Stimulated activated CD8-positive, alpha-beta memory T cell treated with anti-CD3 and anti-CD28 coated beads, Interleukin-7, amount 100 ng/mL, for 48 hours (primary cell): ENCODE data around the gene MEGF6.

Experiments
- DNase-seq, 2 donors: peaks; one replicate each; pipeline ENCODE4 v3.0.0-alpha.2; 2020; ENCODE audit warnings: low read depth in 1 of 2; ENCODE audit errors: extremely low read depth in 1 of 2

MEGF6 gene

GRCh38 chr1:3645247-3645646 is 33.9 kb upstream of the MEGF6 start:
- no peak for DNase-seq

- no peak for DNase-seq
Measured at GRCh38 chr1:3644273-3644672, 33.0 kb upstream of the MEGF6 start.

- DNase-seq = no peak
Measured at GRCh38 chr1:3642919-3643675, 31.8 kb upstream of the MEGF6 start.

GRCh38 chr1:3641816-3642215 is 30.5 kb upstream of the MEGF6 start:
- no peak for DNase-seq

- DNase-seq = no peak
Measured at GRCh38 chr1:3641046-3641760, 29.9 kb upstream of the MEGF6 start.

GRCh38 chr1:3640121-3640837 is 29.0 kb upstream of the MEGF6 start:
- DNase-seq = no peak

- no peak for DNase-seq
Measured at GRCh38 chr1:3639397-3639911, 28.1 kb upstream of the MEGF6 start.

- no peak for DNase-seq
Measured at GRCh38 chr1:3638676-3639075, 27.4 kb upstream of the MEGF6 start.

GRCh38 chr1:3638027-3638426 is 26.7 kb upstream of the MEGF6 start:
- no peak for DNase-seq

GRCh38 chr1:3636531-3636930 is 25.2 kb upstream of the MEGF6 start:
- no peak for DNase-seq

- no peak for DNase-seq
Measured at GRCh38 chr1:3636080-3636479, 24.8 kb upstream of the MEGF6 start.

GRCh38 chr1:3634059-3634800 is 22.9 kb upstream of the MEGF6 start:
- no peak for DNase-seq

- no peak for DNase-seq
Measured at GRCh38 chr1:3633344-3634058, 22.2 kb upstream of the MEGF6 start.

- DNase-seq = no peak
Measured at GRCh38 chr1:3632716-3633343, 21.5 kb upstream of the MEGF6 start.

GRCh38 chr1:3632298-3632697 is 21.0 kb upstream of the MEGF6 start:
- no peak for DNase-seq

GRCh38 chr1:3631320-3632260 is 20.3 kb upstream of the MEGF6 start:
- no peak for DNase-seq

- no peak for DNase-seq
Measured at GRCh38 chr1:3630914-3631313, 19.6 kb upstream of the MEGF6 start.

GRCh38 chr1:3630161-3630611 is 18.9 kb upstream of the MEGF6 start:
- no peak for DNase-seq
